ENCODE results near the gene DNAJB12. TPM values are rescaled to one million over a fixed set of nuclear protein-coding genes. Genes with fewer than 3 reads are reported as not detected.
"Not testable (repeated sequence)": the region's sequence is repeated elsewhere in the genome, so short reads cannot be mapped to it uniquely, and the experiment has no call there.

The DNAJB12 gene
- total and polyA plus RNA-seq, 12 donors: 36.3 to 67.0 (median 47.8) TPM

DNA sequence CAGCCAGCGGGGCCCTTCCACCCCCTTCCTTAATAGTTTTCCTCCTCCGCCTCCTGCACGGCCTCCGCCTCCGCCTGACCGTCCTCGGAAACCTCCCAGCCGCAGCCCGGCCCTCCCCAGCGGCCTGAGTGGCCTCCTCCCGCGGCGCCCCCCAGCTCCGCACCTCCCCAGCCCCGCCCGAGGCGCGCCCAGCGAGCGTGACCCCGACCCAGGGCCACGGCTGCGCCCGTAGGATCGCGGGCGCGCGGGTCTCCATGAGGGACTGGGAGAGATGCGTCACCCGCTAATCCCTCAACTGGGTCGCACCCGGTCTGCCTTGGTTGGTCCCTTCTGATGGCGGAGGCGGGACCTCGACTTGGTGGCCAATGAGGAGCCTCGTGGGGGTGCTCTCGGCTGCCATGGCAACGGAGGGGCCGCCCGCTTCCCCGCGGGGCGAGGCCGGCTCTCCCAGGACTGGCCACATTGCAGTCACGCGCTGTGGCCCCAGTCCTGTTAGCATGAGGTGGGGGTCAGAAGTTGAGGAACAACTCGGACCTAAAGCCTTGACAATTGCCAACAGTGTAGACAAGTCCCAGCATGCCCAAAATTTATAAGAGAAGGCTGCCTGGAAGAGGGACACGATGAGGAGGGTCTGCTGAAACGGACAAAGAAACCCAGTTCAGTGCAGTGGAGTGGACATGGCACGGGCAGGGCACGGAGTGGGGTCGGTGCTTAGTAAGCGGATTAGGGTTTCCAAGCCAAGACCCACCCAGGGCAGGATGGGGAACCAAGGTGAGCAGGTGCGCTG is 56.7 kb downstream of the DNAJB12 start:
- Histone ChIP-seq H3K4me1 (replicated peaks in 1 of 2) (peaks cover 15 to 24% of the 10 kb centered on the region in 2 donors), H3K27me3 (no peaks in the 10 kb centered on the region), H3K27ac (peak overlapping the region; percentile 51 to 97 (median 85)), H3K4me3 (peak overlapping the region in 2 of 4 donors; percentile 42 to 63), H3K36me3 (replicated peaks in 1 of 2) (no peaks in the 10 kb centered on the region), H3K9me3 (replicated peaks in 1 of 3) (no peaks in the 10 kb centered on the region)
- 6 to 15% (median 10%) methylated on average over 16 to 55 of the region's 55 CpGs for WGBS, 4 donors
- intact Hi-C loops (cut with DNase I): loop anchor here in 1 of 2 donors (2.0 kb wide), 1 partner anchor 23 kb away; no protein-coding TSS in a partner anchor
- DNase-seq: peak; percentile 99 to 100 (median 100)
- peak; percentile 79 to 89 for TF ChIP-seq POLR2A (IDR thresholded peaks at IDR 0.05)
- TF ChIP-seq, protein P1, sequence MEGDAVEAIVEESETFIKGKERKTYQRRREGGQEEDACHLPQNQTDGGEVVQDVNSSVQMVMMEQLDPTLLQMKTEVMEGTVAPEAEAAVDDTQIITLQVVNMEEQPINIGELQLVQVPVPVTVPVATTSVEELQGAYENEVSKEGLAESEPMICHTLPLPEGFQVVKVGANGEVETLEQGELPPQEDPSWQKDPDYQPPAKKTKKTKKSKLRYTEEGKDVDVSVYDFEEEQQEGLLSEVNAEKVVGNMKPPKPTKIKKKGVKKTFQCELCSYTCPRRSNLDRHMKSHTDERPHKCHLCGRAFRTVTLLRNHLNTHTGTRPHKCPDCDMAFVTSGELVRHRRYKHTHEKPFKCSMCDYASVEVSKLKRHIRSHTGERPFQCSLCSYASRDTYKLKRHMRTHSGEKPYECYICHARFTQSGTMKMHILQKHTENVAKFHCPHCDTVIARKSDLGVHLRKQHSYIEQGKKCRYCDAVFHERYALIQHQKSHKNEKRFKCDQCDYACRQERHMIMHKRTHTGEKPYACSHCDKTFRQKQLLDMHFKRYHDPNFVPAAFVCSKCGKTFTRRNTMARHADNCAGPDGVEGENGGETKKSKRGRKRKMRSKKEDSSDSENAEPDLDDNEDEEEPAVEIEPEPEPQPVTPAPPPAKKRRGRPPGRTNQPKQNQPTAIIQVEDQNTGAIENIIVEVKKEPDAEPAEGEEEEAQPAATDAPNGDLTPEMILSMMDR (IDR thresholded peaks at IDR 0.05): no peak

DNA sequence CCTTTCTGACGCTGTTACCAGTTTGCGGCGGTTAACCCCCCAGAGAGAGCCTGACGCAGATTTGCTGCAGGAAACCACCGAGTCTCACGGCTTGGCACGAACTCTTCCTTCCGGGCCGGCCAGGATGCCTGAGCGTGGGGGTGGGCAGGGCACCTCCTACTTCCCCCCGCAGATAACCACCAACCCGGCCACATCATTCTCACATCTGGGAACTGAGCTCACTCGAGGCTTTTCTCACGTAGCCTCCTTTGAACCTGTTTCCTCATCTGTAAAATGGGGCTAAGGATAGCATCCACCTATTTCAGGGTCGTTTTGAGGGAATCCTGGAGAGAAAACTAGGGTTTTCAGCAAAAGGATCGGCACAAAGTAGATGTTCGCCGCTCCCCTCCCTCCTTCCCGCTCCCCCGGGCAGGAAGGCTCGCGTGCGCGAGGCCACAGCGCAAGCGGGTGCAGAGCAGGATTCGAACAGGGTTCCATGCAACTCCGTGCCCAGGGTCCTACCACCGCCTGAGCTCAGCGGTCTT is 57.4 kb downstream of the DNAJB12 start:
- TF ChIP-seq, protein P1 (IDR thresholded peaks at IDR 0.05): no peak
- no peak for TF ChIP-seq POLR2A (IDR thresholded peaks at IDR 0.05)

DNA sequence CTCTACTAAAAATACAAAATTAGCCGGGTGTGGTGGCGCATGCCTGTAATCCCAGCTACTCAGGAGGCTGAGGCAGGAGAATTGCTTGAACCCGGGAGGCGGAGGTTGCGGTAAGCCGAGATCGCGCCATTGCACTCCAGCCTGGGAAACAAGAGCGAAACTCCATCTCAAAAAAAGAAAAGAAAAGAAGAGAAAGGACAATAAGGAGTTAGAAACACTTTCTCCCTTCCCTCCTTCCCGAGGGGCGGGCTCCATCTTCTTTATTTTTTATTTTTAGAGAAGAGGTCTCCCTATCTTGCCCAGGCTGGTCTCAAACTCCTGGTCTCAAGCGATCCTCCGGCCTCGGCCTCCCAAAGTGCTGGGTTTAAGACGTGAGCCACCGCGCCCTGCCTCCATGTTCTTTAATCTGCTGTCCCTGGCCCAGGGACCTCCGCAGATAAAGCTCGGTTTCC is 57.9 kb downstream of the DNAJB12 start:
- intact Hi-C loops (cut with DNase I): loop anchor here in 1 of 2 donors (2.0 kb wide), 1 partner anchor 22 kb away; no protein-coding TSS in a partner anchor
- H3K9me3 ChIP-seq (replicated peaks in 1 of 3); H3K36me3 ChIP-seq (replicated peaks in 1 of 2); DNase-seq; H3K27me3 ChIP-seq: not testable (repeated sequence)
- 67 to 78% (median 72%) methylated on average over 19 of the region's 19 CpGs for WGBS, 4 donors
- Histone ChIP-seq H3K27ac (peak overlapping the region in 4 of 5 donors; percentile 82 to 97 (median 90)), H3K4me3 (peak overlapping the region in 1 of 4 donors; percentile 63), H3K4me1 (replicated peaks in 1 of 2) (peaks cover 15 to 24% of the 10 kb centered on the region in 2 donors)

More for the DNA sequence above, 57.4 kb downstream of the DNAJB12 start:
- peak; percentile 74 to 92 (median 88) for DNase-seq
- Histone ChIP-seq H3K27ac (peak overlapping the region; percentile 51 to 97 (median 85)), H3K36me3 (replicated peaks in 1 of 2) (no peaks in the 10 kb centered on the region), H3K9me3 (replicated peaks in 1 of 3) (no peaks in the 10 kb centered on the region), H3K4me3 (peak overlapping the region in 2 of 4 donors; percentile 42 to 63), H3K4me1 (replicated peaks in 1 of 2) (peaks cover 15 to 24% of the 10 kb centered on the region in 2 donors), H3K27me3 (no peaks in the 10 kb centered on the region)
- WGBS, 4 donors: 1 to 10% (median 6%) methylated on average over 17 to 30 of the region's 30 CpGs
- intact Hi-C loops (cut with DNase I): loop anchor here in 1 of 2 donors (2.0 kb wide), 1 partner anchor 23 kb away; no protein-coding TSS in a partner anchor

DNA sequence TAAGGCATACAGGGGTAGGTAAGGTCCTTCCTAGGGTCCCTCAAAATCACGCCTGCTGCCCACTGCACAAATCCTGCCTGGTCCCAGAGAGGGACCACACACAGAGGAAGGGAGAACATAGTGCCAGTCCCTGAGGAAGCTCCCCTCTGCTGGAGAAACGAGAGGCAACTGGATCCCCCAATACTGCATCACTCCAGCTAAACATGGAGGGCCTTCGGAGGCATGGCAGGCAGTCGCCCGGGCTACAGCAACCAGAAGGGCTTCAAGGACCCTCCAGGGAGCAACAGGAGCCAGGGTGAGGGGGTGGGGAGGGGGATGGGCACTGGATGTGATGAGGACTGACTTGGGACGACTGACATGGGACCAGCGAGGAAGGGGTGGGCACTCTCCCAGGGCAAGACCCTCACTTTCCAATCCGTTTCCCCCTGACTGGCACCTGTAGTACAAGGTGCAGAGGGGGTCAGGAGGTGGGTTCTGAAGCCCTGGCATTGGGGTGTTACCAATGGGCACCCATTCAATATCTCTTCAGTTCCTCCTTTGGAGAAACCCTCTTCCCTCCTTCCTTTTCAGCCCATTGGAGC is 59.3 kb downstream of the DNAJB12 start:
- peaks cover 15 to 24% of the 10 kb centered on the region in 2 donors for H3K4me1 ChIP-seq (replicated peaks in 1 of 2)
- no peak overlapping the region for H3K4me3 ChIP-seq
- H3K9me3 ChIP-seq (replicated peaks in 1 of 3): no peaks in the 10 kb centered on the region
- H3K27me3 ChIP-seq: no peaks in the 10 kb centered on the region
- WGBS, 4 donors: 78 to 92% (median 85%) methylated on average over 4 to 8 of the region's 8 CpGs
- H3K36me3 ChIP-seq (replicated peaks in 1 of 2): no peaks in the 10 kb centered on the region
- H3K27ac ChIP-seq: peak overlapping the region in 3 of 5 donors; percentile 16 to 97 (median 67)
- DNase-seq: no peak
- intact Hi-C loops (cut with DNase I): no loop called here
- TF ChIP-seq, protein P1 (IDR thresholded peaks at IDR 0.05): no peak
- no peak for TF ChIP-seq POLR2A (IDR thresholded peaks at IDR 0.05)

Data from adrenal gland (tissue), 12 donors.